NCI-H187 treated with DMSO at 0.1 percent for 48 hours (cell line): ENCODE results near the gene PMVK.
"Not testable (repeated sequence)": the region's sequence is repeated elsewhere in the genome, so short reads cannot be mapped to it uniquely, and the experiment has no call there.

Experiments used
- DNase-seq: peaks from one replicate; lab custom pipeline; 2025; lab: John Stamatoyannopoulos, UW

The PMVK gene

DNA sequence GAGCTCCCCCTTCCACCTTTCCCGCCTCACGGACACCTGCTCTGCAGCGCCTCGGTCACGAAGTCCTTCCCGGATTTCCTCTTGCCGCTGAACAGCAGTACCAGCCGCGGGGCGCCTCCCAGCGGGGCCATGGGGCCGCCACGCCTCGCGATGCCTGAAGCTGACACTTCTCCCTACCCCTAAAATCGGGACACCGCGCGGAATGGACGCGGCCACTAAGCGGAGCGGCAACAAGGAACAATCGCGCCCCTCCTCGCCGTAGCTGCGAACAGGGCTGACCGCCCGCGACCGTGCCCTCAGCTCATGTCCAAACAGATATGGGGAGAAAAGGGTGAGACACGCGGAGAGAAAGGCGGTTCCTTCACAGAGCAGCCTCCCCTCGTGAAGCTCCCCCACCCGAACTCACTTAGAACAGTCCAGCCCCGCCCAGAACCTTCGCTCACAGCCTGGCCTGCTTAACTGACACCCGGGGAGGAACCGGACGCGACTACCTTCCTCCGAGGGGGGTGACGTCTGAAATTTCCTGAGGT, at the start of gene PMVK:
TSS of gene PMVK (minus strand) at position 165 of the 530 bp plus-strand sequence. CDS start at position 131, 34 bp downstream.
- peak; percentile 95 for DNase-seq

DNA sequence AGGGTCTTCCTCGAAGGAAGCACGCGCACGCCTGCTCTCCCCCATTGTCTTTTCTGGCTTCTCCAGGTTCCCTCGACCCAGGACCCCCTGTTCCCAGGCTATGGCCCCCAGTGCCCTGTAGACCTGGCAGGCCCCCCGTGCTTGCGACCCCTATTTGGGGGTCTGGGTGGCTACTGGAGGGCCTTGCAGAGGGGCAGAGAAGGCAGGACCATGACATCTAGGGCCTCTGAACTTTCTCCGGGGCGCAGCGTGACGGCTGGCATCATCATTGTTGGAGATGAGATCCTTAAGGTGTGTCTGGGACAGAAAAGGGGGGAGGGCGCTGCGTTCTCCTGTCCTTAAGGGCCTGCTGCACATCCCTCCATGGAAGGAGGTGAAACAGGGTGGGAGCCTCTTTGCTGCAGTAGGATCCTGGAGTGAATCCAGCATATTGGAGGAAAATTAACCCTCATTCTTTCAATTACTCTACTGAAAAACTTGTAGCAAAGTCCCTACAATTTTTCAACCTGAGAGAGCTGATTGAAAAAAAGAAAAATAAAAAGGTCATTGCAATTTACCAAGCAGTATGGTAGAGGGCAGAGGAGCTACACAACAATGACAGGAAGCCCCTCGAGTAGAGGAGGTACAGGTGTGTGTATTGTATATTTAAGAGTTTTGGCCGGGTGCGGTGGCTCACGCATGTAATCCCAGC, 47.4 kb upstream of the PMVK start:
- no peak for DNase-seq

DNA sequence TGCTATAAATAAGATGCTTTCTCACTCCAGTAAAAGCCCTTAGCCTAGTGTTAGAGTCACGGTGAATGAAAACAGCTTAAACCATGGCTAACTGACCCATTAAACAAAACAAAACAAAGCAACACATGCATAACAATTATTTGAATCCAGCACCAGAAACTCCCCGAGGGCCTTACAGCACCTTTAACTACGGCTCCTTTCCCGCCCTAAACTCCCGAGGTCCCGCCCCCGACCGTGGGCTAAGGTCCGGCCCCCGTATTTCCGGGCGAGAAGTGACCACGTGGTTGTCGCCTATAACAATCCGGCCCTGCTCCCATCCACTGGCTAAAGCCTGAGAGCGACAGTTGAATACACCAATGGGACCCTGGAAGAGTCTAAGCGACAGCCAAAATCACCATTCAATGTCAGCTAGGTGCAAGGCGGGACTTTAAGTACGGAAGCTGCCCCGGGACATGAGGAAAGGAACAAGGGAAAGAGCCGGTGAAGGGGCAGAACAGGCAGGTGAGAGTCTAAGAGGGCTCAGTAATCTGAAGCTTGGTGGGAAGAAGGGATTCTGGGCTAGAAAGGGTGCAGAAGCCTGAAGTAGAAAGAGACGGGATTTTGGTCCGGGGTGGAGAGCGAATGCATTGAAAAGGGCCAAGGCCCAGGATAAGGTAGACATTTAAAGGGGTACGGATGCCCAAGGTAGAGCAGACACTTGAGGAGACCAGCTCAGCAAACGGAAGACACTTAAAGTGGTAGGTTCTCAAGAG, 46.6 kb upstream of the PMVK start, which contains the start of gene FLAD1:
TSS of gene FLAD1 (plus strand) at position 448 of the 752 bp plus-strand sequence. CDS start 351 bp downstream, outside the sequence.
- DNase-seq: peak; percentile 100

DNA sequence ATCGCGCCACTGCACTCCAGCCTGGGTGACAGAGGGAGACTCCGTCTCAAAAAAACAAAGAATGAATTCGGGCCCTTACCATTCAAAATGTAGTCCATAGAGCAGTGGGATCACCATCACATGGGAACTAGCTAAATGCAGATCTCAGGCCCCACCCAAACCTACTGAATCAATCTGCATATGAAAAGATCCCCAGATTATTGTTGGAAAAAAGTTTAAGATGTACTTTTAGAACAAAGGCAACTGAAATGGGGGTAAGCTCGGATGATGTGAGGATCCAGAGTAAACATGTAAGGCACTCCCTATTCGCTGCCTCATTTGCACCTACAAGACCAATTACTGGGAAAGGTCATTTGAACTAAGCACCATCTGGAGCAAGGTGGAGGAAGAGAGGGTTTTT, 45.8 kb upstream of the PMVK start:
- DNase-seq: no peak

DNA sequence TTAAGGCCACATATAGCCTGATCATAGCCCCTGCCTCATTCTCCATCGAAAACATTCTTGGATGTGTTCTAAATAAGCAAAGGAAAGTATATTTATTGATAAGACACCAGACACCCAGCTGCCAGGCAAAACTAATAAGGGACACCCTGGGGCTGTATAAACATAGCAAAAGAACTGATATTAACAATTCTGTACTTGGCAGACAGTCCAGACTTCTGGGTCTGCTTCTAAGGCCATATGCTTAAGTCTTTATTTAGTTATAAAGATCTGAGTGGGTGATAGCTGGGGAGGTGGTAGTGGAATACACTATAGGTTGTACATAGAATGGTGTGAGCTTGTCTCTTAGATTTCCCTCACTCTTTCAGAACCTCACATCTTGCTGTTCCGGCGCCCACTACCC, 41.8 kb upstream of the PMVK start:
- no peak for DNase-seq

DNA sequence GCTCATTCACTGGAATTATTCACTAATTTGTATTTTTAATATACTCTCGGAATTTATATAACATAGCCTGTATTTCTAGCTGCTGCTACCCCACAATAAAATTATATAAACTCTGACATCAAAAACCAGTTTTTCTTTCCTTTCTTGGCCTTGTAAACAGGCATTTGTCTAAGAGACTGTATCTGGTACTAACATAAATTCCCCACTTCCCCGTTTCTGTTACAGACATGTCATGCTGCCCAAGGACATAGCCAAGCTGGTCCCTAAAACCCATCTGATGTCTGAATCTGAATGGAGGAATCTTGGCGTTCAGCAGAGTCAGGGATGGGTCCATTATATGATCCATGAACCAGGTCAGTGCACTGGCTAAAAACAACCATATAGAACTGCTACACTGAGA, 41.2 kb upstream of the PMVK start:
- DNase-seq: not testable (repeated sequence)

DNA sequence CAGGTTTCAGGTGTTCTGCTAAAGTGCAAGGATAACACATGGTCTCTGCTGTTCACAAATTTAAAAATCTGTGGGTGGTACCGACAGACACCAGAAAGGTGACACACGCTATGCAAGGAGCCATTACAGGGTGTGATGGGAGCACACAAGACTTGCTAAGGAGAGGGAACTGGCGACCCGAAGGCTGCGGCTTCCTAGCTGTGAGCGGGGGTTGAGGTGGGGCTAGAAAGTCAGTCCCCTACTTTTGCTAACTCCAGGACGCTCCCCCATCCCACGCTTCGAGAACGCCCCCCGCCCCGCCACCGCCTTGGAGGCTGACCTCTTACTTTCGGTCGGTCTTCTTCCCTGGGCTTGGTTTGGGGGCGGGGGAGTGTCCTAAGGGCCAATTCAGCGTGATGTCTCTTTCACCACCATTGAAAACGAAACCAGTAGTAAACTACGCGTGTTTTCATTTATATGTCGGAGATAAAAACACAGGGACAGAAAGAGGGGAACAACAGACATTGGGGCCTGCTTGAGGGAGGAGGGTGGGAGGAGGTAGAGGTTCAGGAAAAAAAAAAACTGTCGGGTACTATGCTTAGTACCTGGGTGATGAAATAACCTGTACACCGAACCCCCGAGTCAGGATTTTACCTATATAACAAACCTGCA, 39.0 kb upstream of the PMVK start:
- no peak for DNase-seq

DNA sequence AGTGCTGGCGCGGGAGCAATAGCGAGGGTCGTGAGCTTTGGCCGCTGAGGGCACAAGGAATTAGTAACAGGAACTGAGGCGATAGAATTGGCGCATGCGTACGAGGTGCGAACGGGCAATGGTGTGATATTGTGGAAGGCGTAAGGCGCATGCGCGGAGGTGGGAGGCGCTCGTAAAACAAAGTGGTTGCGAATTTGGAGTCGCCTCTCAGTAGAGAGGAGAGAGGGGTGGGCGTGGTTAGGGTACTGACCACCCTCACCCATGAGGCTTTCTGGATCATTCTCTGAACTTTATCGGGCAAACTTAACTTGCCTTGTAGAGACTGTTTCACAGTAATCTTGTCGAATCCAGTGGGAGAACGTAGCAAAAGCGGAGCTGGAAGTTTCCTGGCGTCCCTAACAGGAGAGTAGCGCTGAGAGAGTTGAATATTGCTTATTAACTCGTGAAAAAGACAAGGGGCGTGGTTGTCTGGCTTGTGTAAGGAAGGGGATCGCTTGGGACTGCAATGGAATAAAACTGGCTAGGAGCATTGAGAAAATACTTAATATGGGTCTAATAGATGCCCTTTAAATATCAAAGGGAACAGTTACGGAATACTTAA, 38.4 kb upstream of the PMVK start:
- DNase-seq: peak; percentile 98

DNA sequence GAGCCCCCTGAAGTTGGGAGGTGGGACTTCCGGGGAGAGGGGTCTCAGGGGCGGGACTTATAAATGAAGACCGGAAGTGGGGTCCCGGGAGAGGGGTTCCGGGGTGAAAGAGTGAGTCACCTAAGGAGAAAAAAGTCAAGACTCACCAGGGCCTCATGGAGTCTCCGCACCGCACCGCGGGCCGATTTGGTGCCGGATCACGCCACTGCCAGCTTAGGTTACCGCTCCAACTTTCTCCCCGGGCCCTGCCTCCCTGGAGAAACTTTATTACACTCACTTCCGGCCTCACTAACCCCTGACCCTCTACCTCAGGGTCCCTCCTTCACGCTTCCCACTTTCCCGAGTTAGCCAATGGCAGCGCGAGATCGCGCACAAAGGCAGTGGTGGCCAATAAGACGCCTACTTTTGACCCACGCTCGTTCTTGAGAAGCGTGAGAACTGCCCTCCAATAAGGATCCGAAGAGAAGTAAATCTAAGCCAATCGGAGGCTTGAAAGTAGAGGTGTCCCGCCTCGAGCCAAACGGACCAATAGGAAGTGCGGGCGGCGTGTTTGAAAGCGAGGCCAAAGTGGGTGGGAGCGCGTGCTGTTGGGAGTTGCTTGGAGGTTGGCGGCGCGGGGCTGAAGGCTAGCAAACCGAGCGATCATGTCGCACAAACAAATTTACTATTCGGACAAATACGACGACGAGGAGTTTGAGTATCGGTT, 37.7 kb upstream of the PMVK start, which contains the start of gene CKS1B:
TSS of gene CKS1B (plus strand) at position 580 of the 706 bp plus-strand sequence. CDS start at position 645, 65 bp downstream.
- peak; percentile 100 for DNase-seq

DNA sequence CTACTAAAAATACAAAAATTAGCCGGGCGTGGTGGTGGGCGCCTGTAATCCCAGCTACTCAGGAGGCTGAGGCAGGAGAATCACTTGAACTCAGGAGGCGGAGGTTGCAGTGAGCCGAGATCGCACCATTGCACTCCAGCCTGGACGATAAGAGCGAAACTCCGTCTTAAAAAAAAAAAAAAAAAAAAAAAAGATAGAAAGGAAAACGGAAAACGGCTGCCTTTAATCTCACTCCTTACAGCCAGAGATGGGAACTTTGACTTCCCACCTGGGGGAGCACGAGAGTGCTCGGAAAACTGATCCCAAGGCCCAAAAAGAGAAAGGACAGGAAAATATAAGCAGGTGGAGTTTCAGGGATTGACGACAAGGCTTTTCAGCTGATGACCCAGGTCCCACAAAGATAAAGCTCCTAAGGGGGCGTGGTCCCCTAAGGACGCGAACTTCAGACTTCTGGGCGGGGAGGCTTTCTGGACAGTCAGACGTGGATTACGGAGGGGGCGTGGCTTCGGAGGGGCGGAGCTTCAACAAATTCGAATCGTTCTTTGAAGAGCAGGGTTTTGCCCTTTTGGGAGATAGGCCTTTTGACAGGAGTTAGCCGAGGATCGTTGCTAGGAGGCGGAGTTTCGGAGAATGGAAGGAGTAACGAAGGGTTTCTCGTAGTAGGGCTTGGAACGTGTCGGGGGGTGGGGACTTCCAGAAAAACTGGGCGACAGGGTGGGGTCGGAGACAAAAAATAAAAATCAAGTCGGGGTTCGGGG, 37.0 kb upstream of the PMVK start:
- DNase-seq: peak; percentile 93

DNA sequence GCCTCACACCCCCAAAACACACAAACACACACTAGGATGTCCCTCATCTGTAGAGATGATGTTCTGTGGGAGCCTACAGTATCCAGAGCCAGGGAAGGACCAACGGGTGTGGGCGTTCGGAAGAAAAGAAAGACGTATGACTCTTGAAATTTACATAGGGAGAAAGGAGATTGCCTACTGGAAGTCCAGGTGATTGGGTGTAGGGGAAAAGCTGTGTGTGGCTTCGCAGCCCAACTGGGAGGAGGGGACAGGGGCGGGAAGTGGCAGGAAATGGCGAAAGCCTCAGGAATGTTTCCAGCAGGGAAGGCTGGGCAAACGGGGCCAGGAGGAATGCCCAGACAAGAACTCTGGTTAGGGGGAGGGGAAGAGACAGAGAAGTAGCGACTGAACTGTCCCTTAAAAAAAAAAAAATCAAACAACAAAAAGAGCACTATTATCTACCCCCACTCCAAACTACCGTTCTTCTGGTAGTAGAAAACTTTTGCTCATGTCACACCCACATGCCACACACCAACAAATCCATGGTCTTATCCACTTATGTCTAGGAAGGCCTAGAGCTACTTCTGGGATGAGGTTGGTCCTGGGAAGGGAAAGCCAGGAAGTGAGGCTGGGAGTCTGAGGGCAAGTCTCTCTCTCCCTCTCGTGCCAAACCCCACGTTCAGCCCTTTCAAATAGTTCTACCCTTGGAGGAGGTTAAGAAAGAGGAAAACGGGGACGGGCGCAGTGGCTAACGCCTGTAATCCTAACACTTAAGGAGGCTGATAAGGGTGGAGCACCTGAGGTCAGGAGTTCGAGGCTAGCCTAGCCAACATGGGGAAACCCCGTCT, 36.2 kb upstream of the PMVK start:
- DNase-seq: no peak

DNA sequence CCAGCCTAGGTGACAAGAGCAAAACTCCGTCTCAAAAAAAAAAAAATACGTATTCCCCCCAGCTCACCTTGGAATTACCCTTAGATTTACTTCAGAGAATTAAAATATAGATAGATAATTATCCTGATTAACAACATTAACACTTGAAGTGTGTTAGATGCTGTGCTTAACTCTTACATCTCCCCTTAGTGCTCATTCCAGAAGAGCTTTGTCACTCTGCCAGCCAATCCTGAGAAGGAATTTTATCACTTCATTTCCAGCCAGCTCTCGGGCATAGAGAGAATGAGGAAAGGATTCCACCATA, 35.6 kb upstream of the PMVK start:
- no peak for DNase-seq

DNA sequence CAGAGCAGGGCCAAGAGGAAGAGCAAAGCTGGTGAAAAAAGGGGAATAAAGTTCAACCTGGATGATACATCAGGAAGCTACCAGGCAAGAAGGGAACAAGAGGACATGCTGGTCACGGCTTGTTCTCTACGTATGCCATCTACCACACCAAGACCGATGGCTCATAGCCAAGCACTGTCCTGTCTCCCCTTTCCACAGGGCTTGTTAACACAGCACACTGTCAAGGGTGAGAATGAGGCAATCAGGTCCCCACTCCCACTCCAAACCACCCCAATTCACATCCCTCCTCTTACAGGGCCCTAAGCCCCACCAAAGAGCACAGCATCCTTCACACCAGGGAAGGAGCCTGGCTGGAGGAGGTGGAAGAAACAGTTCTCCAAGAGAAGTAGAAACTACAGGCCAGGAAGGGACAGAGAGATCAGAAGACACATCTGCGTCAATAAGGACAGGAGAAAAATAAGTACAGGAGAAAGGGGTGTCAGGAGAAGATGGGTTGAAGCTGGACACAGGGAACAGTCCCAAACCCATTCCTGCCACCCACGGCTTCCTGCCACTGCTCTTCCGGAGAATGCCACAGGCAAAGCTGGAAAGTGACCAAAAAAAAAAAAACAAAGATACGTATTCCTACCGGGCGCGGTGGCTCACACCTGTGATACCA, 35.0 kb upstream of the PMVK start:
- no peak for DNase-seq

DNA sequence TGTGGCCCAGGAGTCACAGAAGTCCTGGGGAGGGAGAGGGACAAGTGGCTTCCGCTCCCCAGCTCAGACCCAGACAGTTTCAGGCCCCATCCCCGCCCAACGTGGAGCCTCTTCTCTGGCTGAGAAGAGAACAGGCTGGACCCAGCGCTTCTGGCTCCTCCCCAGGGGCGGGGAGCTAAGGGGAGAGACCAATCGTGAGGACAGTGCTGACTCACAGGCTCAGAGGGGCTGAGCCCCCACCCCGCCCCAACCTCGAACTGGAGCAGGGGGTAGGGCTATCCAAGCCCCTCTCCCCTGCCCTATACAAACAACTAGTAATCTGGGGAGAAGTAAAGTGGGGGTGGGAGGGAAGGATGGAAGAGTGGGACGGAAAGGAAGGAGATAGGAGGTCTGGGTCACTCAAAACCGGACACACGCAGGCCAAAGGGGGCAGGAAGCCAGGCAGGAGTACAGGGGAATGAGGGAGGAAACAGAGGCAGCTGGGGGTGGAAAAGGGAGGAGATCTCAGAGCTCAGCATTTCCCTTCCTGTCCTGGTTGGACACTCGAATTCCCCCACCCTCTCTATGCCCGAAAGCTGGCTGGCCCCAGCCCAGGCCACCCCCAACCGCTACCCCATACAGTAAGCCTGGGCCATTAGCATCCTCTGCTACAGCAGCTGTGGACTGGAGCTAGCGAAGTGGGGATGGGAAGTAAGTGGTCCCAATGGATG, 34.3 kb upstream of the PMVK start, which contains the start of gene SHC1:
TSS of gene SHC1 (minus strand) at position 117 of the 710 bp plus-strand sequence. CDS start 221 bp downstream, outside the sequence.
- DNase-seq: no peak

DNA sequence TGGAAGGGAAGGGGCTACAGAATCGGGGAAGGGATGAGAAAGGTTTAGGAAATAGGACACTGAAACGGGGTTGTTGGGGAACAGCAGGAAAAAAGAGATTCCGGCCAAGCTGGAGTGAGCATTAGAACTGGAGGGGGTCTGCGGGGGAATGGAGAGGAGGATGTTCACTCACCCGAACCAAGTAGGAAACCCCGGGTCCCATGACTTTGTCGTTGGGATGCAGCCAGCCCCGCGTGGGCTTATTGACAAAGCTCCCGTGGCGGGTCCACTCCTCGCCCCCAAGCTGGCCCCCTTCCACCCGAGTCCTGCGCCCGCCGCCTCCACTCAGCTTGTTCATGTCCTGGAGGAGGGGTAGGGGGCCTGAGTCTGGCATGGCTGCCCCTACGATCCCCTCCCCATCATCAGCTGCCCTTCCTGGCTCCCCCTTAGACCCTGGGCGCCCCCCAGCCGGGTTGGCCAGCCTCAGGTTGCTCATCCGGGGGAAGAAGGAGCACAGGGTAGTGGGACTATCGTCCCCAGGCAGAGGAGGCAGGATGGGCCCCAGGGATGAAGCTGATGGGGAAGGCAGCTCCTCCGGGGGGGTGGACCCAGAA, 33.4 kb upstream of the PMVK start:
- DNase-seq: no peak

DNA sequence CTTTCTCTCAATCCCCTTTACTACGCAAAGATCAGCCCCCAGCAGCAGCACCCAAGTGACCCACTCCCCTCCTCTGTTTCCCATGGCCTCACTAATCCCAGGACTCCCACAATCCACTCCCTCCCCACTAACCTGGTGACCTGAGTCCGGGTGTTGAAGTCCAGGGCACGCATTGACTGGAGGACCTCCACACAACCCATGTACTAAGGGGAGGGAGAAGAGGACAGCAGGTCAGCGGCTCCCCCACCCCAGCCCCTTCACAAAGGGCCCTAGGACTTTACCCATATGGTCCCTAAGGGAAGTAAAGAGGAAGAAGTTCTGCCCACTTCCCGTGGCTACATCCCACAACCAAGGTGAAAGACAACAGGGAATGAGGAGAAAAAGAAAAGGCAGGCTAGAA, 32.7 kb upstream of the PMVK start:
- DNase-seq: no peak

DNA sequence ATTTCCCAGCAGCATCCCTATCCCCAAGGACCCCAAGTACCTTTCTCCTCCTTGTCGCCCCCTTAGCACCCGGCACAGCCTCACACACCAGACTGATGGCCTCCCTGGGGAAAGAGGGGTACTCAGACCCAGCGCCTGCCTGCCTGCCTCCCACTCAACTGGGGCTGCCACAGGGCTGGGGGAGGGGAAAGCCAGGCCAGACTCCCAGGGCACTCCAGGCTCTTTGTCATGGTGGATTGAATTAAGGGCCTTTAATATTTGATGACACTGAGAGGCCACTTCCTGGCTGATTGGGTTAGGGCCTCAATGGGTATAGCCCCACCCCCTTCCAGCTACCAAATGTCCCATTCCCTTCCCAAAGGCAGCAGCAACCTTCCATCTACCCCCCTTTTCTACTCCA, 32.2 kb upstream of the PMVK start:
- DNase-seq: no peak

DNA sequence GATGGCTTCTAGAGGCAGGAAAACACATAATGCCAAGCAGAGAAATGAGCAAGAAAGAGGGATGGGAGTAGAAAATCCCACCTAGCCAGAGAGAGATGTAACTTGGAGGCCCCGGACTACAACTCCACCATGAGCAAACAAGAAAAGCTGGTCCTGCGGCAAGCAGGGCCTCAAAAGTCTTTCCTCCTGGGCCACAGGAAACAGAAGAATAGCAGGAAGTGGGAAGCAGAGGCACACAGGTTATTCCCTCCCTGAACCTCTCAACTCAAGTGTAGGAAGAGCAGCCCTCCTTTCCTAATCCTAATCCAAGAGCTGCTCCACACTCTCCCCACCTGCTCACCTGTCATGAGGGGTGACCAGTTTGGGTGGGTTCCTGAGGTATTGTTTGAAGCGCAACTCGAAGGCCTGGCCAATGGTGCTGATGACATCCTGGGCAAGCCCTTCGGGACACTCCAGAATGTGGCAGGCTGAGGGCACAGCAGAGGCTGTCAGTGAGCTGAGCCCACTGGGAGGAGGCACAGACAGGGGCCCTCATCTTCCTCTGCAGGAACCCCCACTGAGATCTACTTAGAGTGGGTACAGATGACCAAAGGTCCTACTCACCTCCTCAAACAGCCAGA, 30.9 kb upstream of the PMVK start:
- no peak for DNase-seq
